Activated T-cell treated with anti-CD3 and anti-CD28 coated beads, Interleukin-2, amount 50 U/mL, for 4 hours (primary cell): ENCODE results near the gene MISP3. TPM values are rescaled to one million over a fixed set of nuclear protein-coding genes. Genes with fewer than 3 reads are reported as not detected.
"Not testable (repeated sequence)": the region's sequence is repeated elsewhere in the genome, so short reads cannot be mapped to it uniquely, and the experiment has no call there.

Experiments used
- ATAC-seq, 2 donors: fragments of 200-7000 bp; cut with Tn5 transposase; one replicate each; pipeline ENCODE4 v1.10.0; 2021
- DNase-seq: peaks from one replicate; pipeline ENCODE4 v3.0.0-alpha.2; 2020
- H3K27me3 Mint-ChIP-seq: one replicate; pipeline ENCODE4 v1.8.0; 2021; ENCODE audit warnings: low read depth, mixed read lengths
- H3K36me3 Mint-ChIP-seq: one replicate; pipeline ENCODE4 v1.8.0; 2022; ENCODE audit warnings: mixed read lengths; ENCODE audit not compliant: insufficient read depth
- H3K4me1 Mint-ChIP-seq: one replicate; pipeline ENCODE4 v1.8.0; 2021; ENCODE audit warnings: low read depth, mixed read lengths
- H3K4me3 Mint-ChIP-seq: one replicate; pipeline ENCODE4 v1.8.0; 2021; ENCODE audit warnings: mild to moderate bottlenecking, moderate library complexity, mixed read lengths
- H3K9me3 Mint-ChIP-seq: one replicate; pipeline ENCODE4 v1.8.0; 2021; ENCODE audit warnings: mixed read lengths
- total RNA-seq, 3 donors: library from RNA; stranded (reverse); gene quantifications; one replicate each; pipeline ENCODE4 v1.2.1, GENCODE V29; 2021

Gene MISP3
- total RNA-seq, 3 donors from 2014 or later = 0.24 to 0.48 (median 0.43) TPM

GRCh38 chr19:14047866-14048265, 24.7 kb upstream of the MISP3 start:
- DNase-seq, H3K9me3 Mint-ChIP-seq, ATAC-seq, H3K4me3 Mint-ChIP-seq, H3K4me1 Mint-ChIP-seq, H3K27me3 Mint-ChIP-seq: not testable (repeated sequence)
- H3K36me3 Mint-ChIP-seq = peaks cover 29% of the 10 kb centered on the region

GRCh38 chr19:14048443-14049153, 24.0 kb upstream of the MISP3 start:
- Mint-ChIP-seq H3K4me3 (no peak overlapping the region), H3K4me1 (peaks cover 3% of the 10 kb centered on the region), H3K36me3 (peaks cover 25% of the 10 kb centered on the region), H3K27me3 (no peaks in the 10 kb centered on the region), H3K9me3 (no peaks in the 10 kb centered on the region)
- DNase-seq = peak; percentile 81
- ATAC-seq = peak; percentile 93 to 94

GRCh38 chr19:14050512-14050911, 22.1 kb upstream of the MISP3 start:
- Mint-ChIP-seq H3K27me3 (no peaks in the 10 kb centered on the region), H3K4me1 (peaks cover 3% of the 10 kb centered on the region), H3K36me3 (peaks cover 25% of the 10 kb centered on the region), H3K4me3 (no peak overlapping the region), H3K9me3 (no peaks in the 10 kb centered on the region)
- DNase-seq (no peak), ATAC-seq (no peak)

GRCh38 chr19:14050961-14051360, 21.6 kb upstream of the MISP3 start:
- not testable (repeated sequence) for H3K27me3 Mint-ChIP-seq, H3K9me3 Mint-ChIP-seq, H3K4me3 Mint-ChIP-seq, H3K4me1 Mint-ChIP-seq, ATAC-seq, DNase-seq
- peaks cover 23% of the 10 kb centered on the region for H3K36me3 Mint-ChIP-seq

GRCh38 chr19:14051980-14052379, 20.6 kb upstream of the MISP3 start:
- no peak for DNase-seq
- H3K4me3 Mint-ChIP-seq = no peak overlapping the region
- peaks cover 20% of the 10 kb centered on the region for H3K36me3 Mint-ChIP-seq
- no peaks in the 10 kb centered on the region for H3K9me3 Mint-ChIP-seq
- H3K4me1 Mint-ChIP-seq = peaks cover 3% of the 10 kb centered on the region
- no peak for ATAC-seq
- no peaks in the 10 kb centered on the region for H3K27me3 Mint-ChIP-seq

- no peak overlapping the region for H3K4me3 Mint-ChIP-seq
- peaks cover 20% of the 10 kb centered on the region for H3K36me3 Mint-ChIP-seq
- H3K9me3 Mint-ChIP-seq = no peaks in the 10 kb centered on the region
- H3K27me3 Mint-ChIP-seq = no peaks in the 10 kb centered on the region
- ATAC-seq = no peak
- peaks cover 3% of the 10 kb centered on the region for H3K4me1 Mint-ChIP-seq
- no peak for DNase-seq
Measured at GRCh38 chr19:14052470-14052869, 20.1 kb upstream of the MISP3 start.

- no peak overlapping the region for H3K4me3 Mint-ChIP-seq
- peaks cover 20% of the 10 kb centered on the region for H3K36me3 Mint-ChIP-seq
- ATAC-seq = no peak
- peaks cover 5% of the 10 kb centered on the region for H3K4me1 Mint-ChIP-seq
- peaks cover 4% of the 10 kb centered on the region for H3K27me3 Mint-ChIP-seq
- no peak for DNase-seq
- H3K9me3 Mint-ChIP-seq = no peaks in the 10 kb centered on the region
Measured at GRCh38 chr19:14053032-14053431, 19.6 kb upstream of the MISP3 start.

GRCh38 chr19:14053500-14053899, 19.1 kb upstream of the MISP3 start:
- H3K27me3 Mint-ChIP-seq = peaks cover 8% of the 10 kb centered on the region
- H3K9me3 Mint-ChIP-seq = no peaks in the 10 kb centered on the region
- H3K4me1 Mint-ChIP-seq = peaks cover 7% of the 10 kb centered on the region
- ATAC-seq = no peak
- no peak for DNase-seq
- no peak overlapping the region for H3K4me3 Mint-ChIP-seq
- peaks cover 16% of the 10 kb centered on the region for H3K36me3 Mint-ChIP-seq

- Mint-ChIP-seq H3K4me1 (peaks cover 11% of the 10 kb centered on the region), H3K4me3 (no peak overlapping the region), H3K27me3 (peaks cover 14% of the 10 kb centered on the region), H3K36me3 (peaks cover 14% of the 10 kb centered on the region), H3K9me3 (no peaks in the 10 kb centered on the region)
- DNase-seq = no peak
- no peak for ATAC-seq
Measured at GRCh38 chr19:14054099-14054498, 18.5 kb upstream of the MISP3 start.

- no peak for ATAC-seq
- no peaks in the 10 kb centered on the region for H3K9me3 Mint-ChIP-seq
- H3K27me3 Mint-ChIP-seq = peaks cover 16% of the 10 kb centered on the region
- DNase-seq = no peak
- peaks cover 13% of the 10 kb centered on the region for H3K4me1 Mint-ChIP-seq
- no peak overlapping the region for H3K4me3 Mint-ChIP-seq
- H3K36me3 Mint-ChIP-seq = peaks cover 14% of the 10 kb centered on the region
Measured at GRCh38 chr19:14054721-14055120, 17.9 kb upstream of the MISP3 start.

- H3K27me3 Mint-ChIP-seq = peaks cover 22% of the 10 kb centered on the region
- no peaks in the 10 kb centered on the region for H3K9me3 Mint-ChIP-seq
- H3K4me1 Mint-ChIP-seq = peaks cover 13% of the 10 kb centered on the region
- ATAC-seq (no peak), DNase-seq (no peak)
- H3K36me3 Mint-ChIP-seq = peaks cover 12% of the 10 kb centered on the region
- no peak overlapping the region for H3K4me3 Mint-ChIP-seq
Measured at GRCh38 chr19:14055396-14055795, 17.2 kb upstream of the MISP3 start.

GRCh38 chr19:14056069-14056666, 16.4 kb upstream of the MISP3 start:
- Mint-ChIP-seq H3K27me3 (peaks cover 24% of the 10 kb centered on the region), H3K9me3 (no peaks in the 10 kb centered on the region), H3K36me3 (peaks cover 11% of the 10 kb centered on the region), H3K4me1 (peaks cover 13% of the 10 kb centered on the region), H3K4me3 (no peak overlapping the region)
- DNase-seq (no peak), ATAC-seq (no peak)

GRCh38 chr19:14056741-14057356, 15.7 kb upstream of the MISP3 start:
- no peak for DNase-seq
- Mint-ChIP-seq H3K4me3 (peak overlapping the region; percentile 33), H3K4me1 (peaks cover 13% of the 10 kb centered on the region), H3K9me3 (no peaks in the 10 kb centered on the region), H3K27me3 (peaks cover 28% of the 10 kb centered on the region), H3K36me3 (peaks cover 7% of the 10 kb centered on the region)
- no peak for ATAC-seq

- H3K9me3 Mint-ChIP-seq = no peaks in the 10 kb centered on the region
- H3K36me3 Mint-ChIP-seq = no peaks in the 10 kb centered on the region
- H3K4me1 Mint-ChIP-seq = peaks cover 13% of the 10 kb centered on the region
- DNase-seq = no peak
- ATAC-seq = peak in 1 of 2 donors; percentile 67
- peak overlapping the region; percentile 71 for H3K4me3 Mint-ChIP-seq
- peaks cover 28% of the 10 kb centered on the region for H3K27me3 Mint-ChIP-seq
Measured at GRCh38 chr19:14058182-14059092, 14.1 kb upstream of the MISP3 start.
